ENCODE measurements around the gene DTNA.

Gene DTNA

DNA sequence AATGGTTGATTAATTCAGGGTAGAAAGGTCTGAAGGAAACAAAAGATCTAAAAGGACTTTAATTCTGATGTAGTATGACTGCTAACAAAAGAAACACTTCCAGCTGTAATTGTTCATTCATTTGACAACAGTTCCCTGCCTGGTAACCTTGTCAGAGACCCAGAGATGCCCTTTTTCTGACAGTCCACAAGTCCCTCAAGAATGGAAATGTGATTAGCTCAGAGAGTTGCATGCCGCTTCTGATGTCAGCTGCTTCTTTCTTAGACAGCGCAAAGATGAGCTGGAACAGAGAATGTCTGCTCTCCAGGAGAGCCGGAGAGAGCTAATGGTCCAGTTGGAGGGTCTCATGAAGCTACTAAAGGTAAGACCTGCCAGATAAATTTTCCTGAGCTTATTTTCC is 153.6 kb downstream of the DTNA start:
- DNase-seq: no peak
- H3K4me1 ChIP-seq (ENCODE audit: control insufficient read depth, insufficient read depth, low read length, poor library complexity, severe bottlenecking): no peaks in the 10 kb centered on the region
- H3K36me3 ChIP-seq (ENCODE audit: control insufficient read depth, insufficient read depth, low read length): no peaks in the 10 kb centered on the region

DNA sequence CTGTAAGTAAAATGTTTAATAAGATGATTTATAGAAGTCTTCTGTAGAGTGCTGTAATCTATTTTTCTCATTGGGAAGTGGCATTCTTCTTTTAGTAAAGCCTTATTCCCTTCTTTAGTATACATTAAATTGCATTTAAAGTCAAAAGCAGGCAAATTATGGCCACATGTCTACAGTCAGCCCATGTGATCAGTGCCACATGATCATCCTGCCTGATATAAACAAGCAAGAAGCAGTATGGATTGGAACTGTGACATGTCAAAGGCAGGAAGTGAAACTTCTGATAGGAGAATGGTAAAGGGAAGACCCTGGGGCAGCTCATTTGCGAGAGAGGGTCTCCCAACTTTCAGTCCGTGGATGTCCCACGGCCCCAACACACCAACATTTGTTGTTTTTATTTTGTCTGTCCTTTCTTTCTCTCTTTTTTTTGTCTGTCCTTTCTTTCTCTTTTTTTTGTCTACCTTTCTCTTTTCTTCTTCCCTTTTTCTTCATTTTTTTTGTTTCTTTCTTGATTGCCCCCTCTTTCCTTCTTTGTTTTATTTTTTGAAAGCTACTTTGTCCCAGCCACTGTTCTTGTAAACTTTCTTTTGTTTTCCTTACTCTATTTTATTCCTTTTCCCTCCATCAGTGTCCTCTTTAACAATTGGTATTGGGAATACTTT is 154.9 kb downstream of the DTNA start:
- Histone ChIP-seq H3K9me3 (ENCODE audit: control insufficient read depth, low read length) (no peaks in the 10 kb centered on the region), H3K4me1 (ENCODE audit: control insufficient read depth, insufficient read depth, low read length, poor library complexity, severe bottlenecking) (no peaks in the 10 kb centered on the region), H3K27ac (ENCODE audit: insufficient read depth, low read length, poor library complexity, severe bottlenecking) (no peak overlapping the region), H3K36me3 (ENCODE audit: control insufficient read depth, insufficient read depth, low read length) (no peaks in the 10 kb centered on the region), H3K4me3 (ENCODE audit: insufficient read depth, low read depth, low read length, poor library complexity, severe bottlenecking) (no peak overlapping the region), H3K27me3 (replicated peaks; ENCODE audit: control insufficient read depth, insufficient read depth, low read length, poor library complexity, severe bottlenecking) (no peaks in the 10 kb centered on the region)
- no peak for DNase-seq

More for the DNA sequence above, 153.6 kb downstream of the DTNA start:
- Histone ChIP-seq H3K9me3 (ENCODE audit: control insufficient read depth, low read length) (no peaks in the 10 kb centered on the region), H3K4me3 (ENCODE audit: insufficient read depth, low read depth, low read length, poor library complexity, severe bottlenecking) (no peak overlapping the region), H3K27me3 (replicated peaks; ENCODE audit: control insufficient read depth, insufficient read depth, low read length, poor library complexity, severe bottlenecking) (no peaks in the 10 kb centered on the region), H3K27ac (ENCODE audit: insufficient read depth, low read length, poor library complexity, severe bottlenecking) (no peak overlapping the region)

GRCh38 chr18:34866310-34866709 is 156.2 kb downstream of the DTNA start:
- no peaks in the 10 kb centered on the region for H3K36me3 ChIP-seq (ENCODE audit: control insufficient read depth, insufficient read depth, low read length)
- no peak overlapping the region for H3K4me3 ChIP-seq (ENCODE audit: insufficient read depth, low read depth, low read length, poor library complexity, severe bottlenecking)
- H3K27ac ChIP-seq (ENCODE audit: insufficient read depth, low read length, poor library complexity, severe bottlenecking): no peak overlapping the region
- H3K9me3 ChIP-seq (ENCODE audit: control insufficient read depth, low read length): no peaks in the 10 kb centered on the region
- no peaks in the 10 kb centered on the region for H3K27me3 ChIP-seq (replicated peaks; ENCODE audit: control insufficient read depth, insufficient read depth, low read length, poor library complexity, severe bottlenecking)
- no peak for DNase-seq
- no peaks in the 10 kb centered on the region for H3K4me1 ChIP-seq (ENCODE audit: control insufficient read depth, insufficient read depth, low read length, poor library complexity, severe bottlenecking)

GRCh38 chr18:34866739-34867138 is 156.6 kb downstream of the DTNA start:
- Histone ChIP-seq H3K27me3 (replicated peaks; ENCODE audit: control insufficient read depth, insufficient read depth, low read length, poor library complexity, severe bottlenecking) (no peaks in the 10 kb centered on the region), H3K4me3 (ENCODE audit: insufficient read depth, low read depth, low read length, poor library complexity, severe bottlenecking) (no peak overlapping the region), H3K9me3 (ENCODE audit: control insufficient read depth, low read length) (no peaks in the 10 kb centered on the region), H3K36me3 (ENCODE audit: control insufficient read depth, insufficient read depth, low read length) (no peaks in the 10 kb centered on the region), H3K27ac (ENCODE audit: insufficient read depth, low read length, poor library complexity, severe bottlenecking) (no peak overlapping the region), H3K4me1 (ENCODE audit: control insufficient read depth, insufficient read depth, low read length, poor library complexity, severe bottlenecking) (no peaks in the 10 kb centered on the region)
- no peak for DNase-seq

DNA sequence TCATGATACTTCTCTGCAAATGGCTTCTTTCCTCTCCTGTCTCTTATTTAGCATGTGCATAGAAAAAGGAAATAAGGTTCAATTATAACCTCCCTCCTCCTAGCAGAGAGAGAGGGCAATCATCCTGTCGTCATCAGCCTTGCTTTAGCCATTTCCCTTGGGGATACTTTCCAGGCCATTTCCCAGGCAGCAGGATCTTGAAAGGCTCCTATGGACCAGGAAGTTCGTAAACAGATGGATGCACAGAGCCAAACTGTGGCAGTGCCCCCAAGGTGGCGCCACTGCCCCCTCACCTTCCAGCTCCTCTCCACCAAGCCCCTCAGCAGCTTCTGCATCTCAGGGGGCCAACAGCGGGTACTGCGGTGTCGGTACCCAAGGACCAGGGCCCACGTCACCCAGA is 157.4 kb downstream of the DTNA start:
- DNase-seq: no peak
- no peak overlapping the region for H3K27ac ChIP-seq (ENCODE audit: insufficient read depth, low read length, poor library complexity, severe bottlenecking)
- no peaks in the 10 kb centered on the region for H3K4me1 ChIP-seq (ENCODE audit: control insufficient read depth, insufficient read depth, low read length, poor library complexity, severe bottlenecking)
- H3K4me3 ChIP-seq (ENCODE audit: insufficient read depth, low read depth, low read length, poor library complexity, severe bottlenecking): no peak overlapping the region
- H3K27me3 ChIP-seq (replicated peaks; ENCODE audit: control insufficient read depth, insufficient read depth, low read length, poor library complexity, severe bottlenecking): no peaks in the 10 kb centered on the region
- H3K9me3 ChIP-seq (ENCODE audit: control insufficient read depth, low read length): no peaks in the 10 kb centered on the region
- no peaks in the 10 kb centered on the region for H3K36me3 ChIP-seq (ENCODE audit: control insufficient read depth, insufficient read depth, low read length)

GRCh38 chr18:34870555-34871310 is 160.6 kb downstream of the DTNA start:
- Histone ChIP-seq H3K4me3 (ENCODE audit: insufficient read depth, low read depth, low read length, poor library complexity, severe bottlenecking) (no peak overlapping the region), H3K4me1 (ENCODE audit: control insufficient read depth, insufficient read depth, low read length, poor library complexity, severe bottlenecking) (no peaks in the 10 kb centered on the region), H3K27me3 (replicated peaks; ENCODE audit: control insufficient read depth, insufficient read depth, low read length, poor library complexity, severe bottlenecking) (no peaks in the 10 kb centered on the region), H3K27ac (ENCODE audit: insufficient read depth, low read length, poor library complexity, severe bottlenecking) (no peak overlapping the region), H3K9me3 (ENCODE audit: control insufficient read depth, low read length) (no peaks in the 10 kb centered on the region), H3K36me3 (ENCODE audit: control insufficient read depth, insufficient read depth, low read length) (no peaks in the 10 kb centered on the region)
- no peak for DNase-seq

DNA sequence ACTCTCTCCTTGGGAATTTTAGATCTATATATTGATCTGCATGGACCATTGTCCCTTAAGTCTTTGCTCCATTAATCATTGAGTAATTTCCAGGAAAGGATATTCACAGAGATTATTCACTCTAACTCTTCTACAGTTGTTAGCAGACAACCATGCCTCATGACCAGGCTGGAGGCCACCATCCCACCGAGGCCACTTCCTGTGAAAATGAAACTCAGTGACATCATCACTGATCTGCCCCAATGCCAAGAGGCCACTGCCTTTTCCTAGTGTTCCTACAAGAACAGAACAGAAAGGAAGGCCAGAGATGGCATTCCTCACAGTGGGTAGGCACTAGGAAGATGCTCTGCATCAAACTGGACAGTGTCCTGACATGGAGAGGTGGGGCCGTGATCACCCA is 161.3 kb downstream of the DTNA start:
- Histone ChIP-seq H3K4me3 (ENCODE audit: insufficient read depth, low read depth, low read length, poor library complexity, severe bottlenecking) (no peak overlapping the region), H3K27ac (ENCODE audit: insufficient read depth, low read length, poor library complexity, severe bottlenecking) (no peak overlapping the region), H3K36me3 (ENCODE audit: control insufficient read depth, insufficient read depth, low read length) (no peaks in the 10 kb centered on the region), H3K9me3 (ENCODE audit: control insufficient read depth, low read length) (no peaks in the 10 kb centered on the region), H3K4me1 (ENCODE audit: control insufficient read depth, insufficient read depth, low read length, poor library complexity, severe bottlenecking) (no peaks in the 10 kb centered on the region), H3K27me3 (replicated peaks; ENCODE audit: control insufficient read depth, insufficient read depth, low read length, poor library complexity, severe bottlenecking) (no peaks in the 10 kb centered on the region)
- DNase-seq: no peak

- Histone ChIP-seq H3K9me3 (ENCODE audit: control insufficient read depth, low read length) (no peaks in the 10 kb centered on the region), H3K4me1 (ENCODE audit: control insufficient read depth, insufficient read depth, low read length, poor library complexity, severe bottlenecking) (no peaks in the 10 kb centered on the region), H3K27ac (ENCODE audit: insufficient read depth, low read length, poor library complexity, severe bottlenecking) (no peak overlapping the region), H3K4me3 (ENCODE audit: insufficient read depth, low read depth, low read length, poor library complexity, severe bottlenecking) (no peak overlapping the region), H3K27me3 (replicated peaks; ENCODE audit: control insufficient read depth, insufficient read depth, low read length, poor library complexity, severe bottlenecking) (no peaks in the 10 kb centered on the region), H3K36me3 (ENCODE audit: control insufficient read depth, insufficient read depth, low read length) (no peaks in the 10 kb centered on the region)
- no peak for DNase-seq
Observed at GRCh38 chr18:34872066-34872465, 162.0 kb downstream of the DTNA start.

DNA sequence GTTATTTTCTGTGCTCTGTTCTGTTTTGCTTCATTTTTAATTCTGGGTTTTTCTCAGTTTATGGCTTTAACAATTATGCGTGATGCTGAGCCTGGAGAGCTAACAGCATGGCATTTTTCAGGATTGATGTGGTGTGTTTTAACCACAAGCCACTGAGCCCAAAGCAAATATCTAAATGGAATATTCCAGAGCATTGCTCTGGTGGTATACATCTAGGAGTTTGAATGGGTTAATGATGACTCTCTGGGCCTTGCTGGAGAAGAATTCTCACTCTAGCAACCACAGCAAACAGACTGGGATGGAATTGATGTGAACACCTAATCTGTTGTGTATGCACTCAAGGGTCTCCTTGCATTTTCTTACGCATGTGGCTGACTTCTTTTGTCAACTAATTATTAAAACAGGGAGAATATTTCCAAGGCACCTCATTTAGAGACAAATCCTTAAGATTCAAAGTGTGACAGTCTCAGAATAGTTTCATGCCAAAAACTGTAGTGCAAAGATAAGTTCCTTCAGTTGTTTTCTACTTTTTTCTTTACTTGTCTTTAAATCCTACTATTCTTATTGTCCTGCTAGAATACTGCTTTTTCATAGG is 164.0 kb downstream of the DTNA start:
- no peak for DNase-seq

GRCh38 chr18:34875150-34875549 is 165.1 kb downstream of the DTNA start:
- Histone ChIP-seq H3K9me3 (ENCODE audit: control insufficient read depth, low read length) (no peaks in the 10 kb centered on the region), H3K4me3 (ENCODE audit: insufficient read depth, low read depth, low read length, poor library complexity, severe bottlenecking) (no peak overlapping the region), H3K4me1 (ENCODE audit: control insufficient read depth, insufficient read depth, low read length, poor library complexity, severe bottlenecking) (no peaks in the 10 kb centered on the region), H3K27ac (ENCODE audit: insufficient read depth, low read length, poor library complexity, severe bottlenecking) (no peak overlapping the region), H3K27me3 (replicated peaks; ENCODE audit: control insufficient read depth, insufficient read depth, low read length, poor library complexity, severe bottlenecking) (no peaks in the 10 kb centered on the region), H3K36me3 (ENCODE audit: control insufficient read depth, insufficient read depth, low read length) (no peaks in the 10 kb centered on the region)
- DNase-seq: no peak

More for the DNA sequence above, 164.0 kb downstream of the DTNA start:
- Histone ChIP-seq H3K9me3 (ENCODE audit: control insufficient read depth, low read length) (no peaks in the 10 kb centered on the region), H3K36me3 (ENCODE audit: control insufficient read depth, insufficient read depth, low read length) (no peaks in the 10 kb centered on the region), H3K27ac (ENCODE audit: insufficient read depth, low read length, poor library complexity, severe bottlenecking) (no peak overlapping the region), H3K4me3 (ENCODE audit: insufficient read depth, low read depth, low read length, poor library complexity, severe bottlenecking) (no peak overlapping the region), H3K27me3 (replicated peaks; ENCODE audit: control insufficient read depth, insufficient read depth, low read length, poor library complexity, severe bottlenecking) (no peaks in the 10 kb centered on the region), H3K4me1 (ENCODE audit: control insufficient read depth, insufficient read depth, low read length, poor library complexity, severe bottlenecking) (no peaks in the 10 kb centered on the region)
